H9 (cell line): ENCODE results near the gene BRPF1. TPM values are rescaled to one million over a fixed set of nuclear protein-coding genes. Genes with fewer than 3 reads are reported as not detected.

ENCODE experiments used
- DNase-seq: peaks from one replicate; pipeline ENCODE4 v3.0.0-alpha.2; 2017
- H2AFZ ChIP-seq: one replicate; pipeline ENCODE4 v1.6.1; 2013; ENCODE audit warnings: mild to moderate bottlenecking, low read length, control low read depth, moderate library complexity
- H2AK5ac ChIP-seq: 2 replicates; pipeline ENCODE4 v1.6.1; 2013; ENCODE audit warnings: low read length, control low read depth, mixed read lengths; ENCODE audit not compliant: insufficient read length
- H2BK120ac ChIP-seq: one replicate; pipeline ENCODE4 v1.6.1; 2013; ENCODE audit warnings: low read depth, mild to moderate bottlenecking, low read length, control low read depth, inconsistent platforms; ENCODE audit not compliant: poor library complexity, severe bottlenecking
- H2BK12ac ChIP-seq: 2 replicates; pipeline ENCODE4 v1.6.1; 2013; ENCODE audit warnings: low read length, control low read depth, mixed read lengths, low read depth; ENCODE audit not compliant: insufficient read length
- H2BK15ac ChIP-seq: 2 replicates; pipeline ENCODE4 v1.6.1; 2013; ENCODE audit warnings: low read depth, low read length, control low read depth
- H2BK20ac ChIP-seq: one replicate; pipeline ENCODE4 v1.6.1; 2013; ENCODE audit warnings: low read depth, mild to moderate bottlenecking, low read length, control low read depth, inconsistent platforms; ENCODE audit not compliant: poor library complexity, severe bottlenecking
- H2BK5ac ChIP-seq: 2 replicates; pipeline ENCODE4 v1.6.1; 2013; ENCODE audit warnings: low read length, control low read depth, mixed read lengths; ENCODE audit not compliant: insufficient read length
- H3K14ac ChIP-seq: 2 replicates; pipeline ENCODE4 v1.6.1; 2013; ENCODE audit warnings: low read length, control low read depth; ENCODE audit not compliant: insufficient read depth
- H3K18ac ChIP-seq: 2 replicates; pipeline ENCODE4 v1.6.1; 2013; ENCODE audit warnings: low read depth, mild to moderate bottlenecking, mixed read lengths, low read length, control low read depth; ENCODE audit not compliant: insufficient read length
- H3K23ac ChIP-seq: 2 replicates; pipeline ENCODE4 v1.6.1; 2013; ENCODE audit warnings: low read length, control low read depth, mixed read lengths, low read depth; ENCODE audit not compliant: insufficient read length
- H3K23me2 ChIP-seq: 2 replicates; pipeline ENCODE4 v1.6.1; 2013; ENCODE audit warnings: low read depth, mild to moderate bottlenecking, mixed read lengths, low read length, control low read depth; ENCODE audit not compliant: insufficient read length, poor library complexity, severe bottlenecking
- H3K27ac ChIP-seq: 2 replicates; pipeline ENCODE4 v1.5.1; 2013; ENCODE audit warnings: low read length, control low read depth, mixed read lengths, low read depth; ENCODE audit not compliant: insufficient read length
- H3K27me3 ChIP-seq: 2 replicates; pipeline ENCODE4 v1.6.1; 2013; ENCODE audit warnings: low read length, control low read depth, inconsistent platforms; ENCODE audit not compliant: insufficient read depth
- H3K4ac ChIP-seq: 2 replicates; pipeline ENCODE4 v1.6.1; 2013; ENCODE audit warnings: low read depth, mild to moderate bottlenecking, control low read depth, inconsistent platforms, low read length, moderate library complexity
- H3K4me1 ChIP-seq: 2 replicates; pipeline ENCODE4 v1.6.1; 2013; ENCODE audit warnings: low read length, control low read depth, inconsistent platforms; ENCODE audit not compliant: insufficient read depth
- H3K4me2 ChIP-seq: 2 replicates; pipeline ENCODE4 v1.6.1; 2013; ENCODE audit warnings: low read length, control low read depth, mixed read lengths; ENCODE audit not compliant: insufficient read length, insufficient read depth
- H3K56ac ChIP-seq: 2 replicates; pipeline ENCODE4 v1.6.1; 2013; ENCODE audit warnings: low read depth, mild to moderate bottlenecking, mixed read lengths, low read length, control low read depth; ENCODE audit not compliant: insufficient read length
- H3K79me1 ChIP-seq: 2 replicates; pipeline ENCODE4 v1.6.1; 2013; ENCODE audit warnings: low read depth, mild to moderate bottlenecking, moderate library complexity, low read length, control low read depth, inconsistent platforms; ENCODE audit not compliant: insufficient read depth, poor library complexity, severe bottlenecking
- H3K79me2 ChIP-seq: 2 replicates; pipeline ENCODE4 v1.6.1; 2013; ENCODE audit warnings: low read length, control low read depth, inconsistent platforms; ENCODE audit not compliant: insufficient read depth
- H3K9ac ChIP-seq: 2 replicates; pipeline ENCODE4 v1.6.1; 2013; ENCODE audit warnings: low read length, control low read depth, mixed read lengths; ENCODE audit not compliant: insufficient read length; ENCODE audit errors: extremely low read depth
- H3K9me3 ChIP-seq: one replicate; pipeline ENCODE4 v1.6.1; 2013; ENCODE audit warnings: low read depth, low read length, inconsistent platforms; ENCODE audit not compliant: control insufficient read depth
- H3T11ph ChIP-seq: one replicate; pipeline ENCODE4 v1.6.1; 2013; ENCODE audit warnings: mild to moderate bottlenecking, low read length, control low read depth, inconsistent platforms
- H4K20me1 ChIP-seq: one replicate; pipeline ENCODE4 v1.6.1; 2013; ENCODE audit not compliant: control insufficient read depth, insufficient read length, insufficient read depth
- H4K5ac ChIP-seq: 2 replicates; pipeline ENCODE4 v1.6.1; 2013; ENCODE audit warnings: low read depth, mild to moderate bottlenecking, mixed read lengths, low read length, control low read depth; ENCODE audit not compliant: insufficient read length
- H4K8ac ChIP-seq: replicated peaks from 2 replicates; pipeline ENCODE4 v1.6.1; 2013; ENCODE audit warnings: low read length, control low read depth, mixed read lengths, low read depth; ENCODE audit not compliant: insufficient read length
- H4K91ac ChIP-seq: 2 replicates; pipeline ENCODE4 v1.6.1; 2013; ENCODE audit warnings: low read depth, mild to moderate bottlenecking, moderate library complexity, mixed read lengths, low read length, control low read depth; ENCODE audit not compliant: insufficient read length
- H3K27ac Mint-ChIP-seq, 3 experiments: 2 replicates in 2 of 3; 3 replicates in 1 of 3; pipeline ENCODE4 v1.8.0; 2020 to 2021; ENCODE audit warnings: mixed read lengths in 3 of 3, mild to moderate bottlenecking in 1 of 3, moderate library complexity in 1 of 3
- H3K27me3 Mint-ChIP-seq: 2 replicates; pipeline ENCODE4 v1.8.0; 2021; ENCODE audit warnings: low read depth, mild to moderate bottlenecking, moderate library complexity, mixed read lengths
- H3K36me3 Mint-ChIP-seq, 3 experiments: 2 replicates in 2 of 3; 3 replicates in 1 of 3; pipeline ENCODE4 v1.8.0; 2020 to 2021; ENCODE audit warnings: low read depth in 3 of 3, mixed read lengths in 3 of 3; ENCODE audit not compliant: insufficient read depth in 1 of 3
- H3K4me1 Mint-ChIP-seq, 2 experiments: 2 replicates each; pipeline ENCODE4 v1.8.0; 2020; ENCODE audit warnings: mixed read lengths in 2 of 2
- H3K4me3 Mint-ChIP-seq, 2 experiments: 2 replicates in 1 of 2; 3 replicates in 1 of 2; pipeline ENCODE4 v1.8.0; 2020 to 2021; ENCODE audit warnings: mild to moderate bottlenecking in 2 of 2, mixed read lengths in 2 of 2, moderate library complexity in 1 of 2
- H3K9me3 Mint-ChIP-seq, 2 experiments: 2 replicates in 1 of 2; 3 replicates in 1 of 2; pipeline ENCODE4 v1.8.0; 2020; ENCODE audit warnings: mild to moderate bottlenecking in 2 of 2, mixed read lengths in 2 of 2, moderate library complexity in 1 of 2
- CTCF ChIP-seq: fragments of 200-600 bp; sonication (generic); conservative IDR thresholded peaks from 3 replicates; pipeline ENCODE4 v1.8.0; 2021; ENCODE audit warnings: antibody characterized with exemption, mild to moderate bottlenecking
- WGBS: extraction: QIAGEN DNeasy Blood & Tissue Kit; methylation state at CpG from one replicate; pipeline ENCODE4 v1.1.7; 2013; ENCODE audit warnings: missing lambda C conversion rate, low lambda C conversion rate, mixed read lengths; ENCODE audit not compliant: insufficient read length; ENCODE audit errors: extremely low coverage; 5-methylcytosine and 5-hydroxymethylcytosine counted together
- total RNA-seq: library from RNA; stranded (reverse); gene quantifications from 2 replicates; pipeline ENCODE4 v1.2.1, GENCODE V29; 2021

Gene BRPF1
- total RNA-seq, 1 experiment from 2014 or later: 38.6 TPM

GRCh38 chr3:9732740-9733115 is 1.2 kb downstream of the BRPF1 start:
- WGBS: no CpG with 5 or more reads among the region's 7 CpGs
- no peak overlapping the region for H2BK12ac ChIP-seq
- H4K91ac ChIP-seq: no peak overlapping the region
- H4K8ac ChIP-seq: no peak overlapping the region
- peak overlapping the region; percentile 88 to 91 for H3K4me3 Mint-ChIP-seq
- H4K5ac ChIP-seq: no peak overlapping the region
- peaks cover 4% of the 10 kb centered on the region for H3K79me1 ChIP-seq
- no peak overlapping the region for H3K18ac ChIP-seq
- no peak for TF ChIP-seq CTCF
- no peak overlapping the region for H3T11ph ChIP-seq
- peaks cover 14 to 37% (median 33%) of the 10 kb centered on the region in 3 experiments; a peak in 6 of 7 replicates for H3K36me3 Mint-ChIP-seq
- H3K23me2 ChIP-seq: peaks cover 12% of the 10 kb centered on the region
- no peaks in the 10 kb centered on the region for H3K27me3 ChIP-seq
- no peaks in the 10 kb centered on the region for H3K9me3 Mint-ChIP-seq
- H2BK120ac ChIP-seq: no peak overlapping the region
- no peak for DNase-seq
- no peaks in the 10 kb centered on the region for H3K27me3 Mint-ChIP-seq
- no peak overlapping the region for H3K14ac ChIP-seq
- H2AFZ ChIP-seq: no peak overlapping the region
- no peak overlapping the region for H3K27ac ChIP-seq
- peak overlapping the region in 2 of 3 experiments; percentile 85 to 87; a peak in 4 of 7 replicates for H3K27ac Mint-ChIP-seq
- H2BK15ac ChIP-seq: no peak overlapping the region
- peak overlapping the region; percentile 84 for H3K9ac ChIP-seq
- H3K4me1 ChIP-seq: no peaks in the 10 kb centered on the region
- H3K23ac ChIP-seq: no peak overlapping the region
- H3K4ac ChIP-seq: no peak overlapping the region
- no peak overlapping the region for H2AK5ac ChIP-seq
- H2BK5ac ChIP-seq: no peak overlapping the region
- H4K20me1 ChIP-seq: peaks cover 2% of the 10 kb centered on the region
- no peaks in the 10 kb centered on the region for H3K9me3 ChIP-seq
- no peak overlapping the region for H3K56ac ChIP-seq
- H3K79me2 ChIP-seq: peaks cover 13% of the 10 kb centered on the region; the same call in 1 of the 2 replicates
- H3K4me1 Mint-ChIP-seq: peaks cover 14 to 19% of the 10 kb centered on the region in 2 experiments
- no peak overlapping the region for H2BK20ac ChIP-seq
- H3K4me2 ChIP-seq: peak overlapping the region; percentile 85
